AG09309 (cell line): ENCODE data around the gene PADI3.

Experiments
- DNase-seq: peaks from one replicate; pipeline ENCODE4 v3.0.0-alpha.2; 2010; ENCODE audit warnings: low read depth
- H3K4me3 ChIP-seq: 2 replicates; pipeline ENCODE4 v1.5.1; 2011; ENCODE audit warnings: mild to moderate bottlenecking, low read depth, low read length, moderate library complexity; ENCODE audit not compliant: control insufficient read depth
- TF ChIP-seq, protein P1 (sequence below): IDR thresholded peaks from 2 replicates; pipeline ENCODE4 v1.5.1; 2011; ENCODE audit warnings: mild to moderate bottlenecking, low read depth, low read length, inconsistent platforms; ENCODE audit not compliant: insufficient read depth, control insufficient read depth; ENCODE audit errors: missing control alignments

The PADI3 gene

DNA sequence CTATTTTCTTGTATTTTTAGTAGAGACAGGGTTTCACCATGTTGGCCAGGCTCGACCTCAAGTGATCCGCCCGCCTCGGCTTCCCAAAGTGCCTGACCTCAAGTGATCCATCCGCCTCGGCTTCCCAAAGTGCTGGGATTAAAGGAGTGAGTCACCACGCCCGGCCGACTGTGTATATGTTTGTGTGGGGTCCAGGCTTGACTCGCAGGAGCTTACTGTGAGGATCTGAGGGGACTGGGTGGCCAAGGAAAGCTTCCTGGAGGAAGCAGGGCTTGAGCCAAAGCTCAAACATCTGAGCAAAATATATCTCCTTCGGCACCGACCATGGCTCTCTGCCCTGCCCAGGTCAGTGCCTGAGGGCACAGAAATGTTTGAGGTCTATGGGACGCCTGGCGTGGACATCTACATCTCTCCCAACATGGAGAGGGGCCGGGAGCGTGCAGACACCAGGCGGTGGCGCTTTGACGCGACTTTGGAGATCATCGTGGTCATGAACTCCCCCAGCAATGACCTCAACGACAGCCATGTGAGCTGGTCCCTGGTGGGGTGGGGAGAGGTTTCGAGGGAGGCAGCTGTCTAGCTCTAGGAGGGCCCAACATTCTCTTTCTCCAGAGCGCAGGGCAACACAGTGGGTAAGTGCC is 10.5 kb downstream of the PADI3 start:
- TF ChIP-seq, protein P1, sequence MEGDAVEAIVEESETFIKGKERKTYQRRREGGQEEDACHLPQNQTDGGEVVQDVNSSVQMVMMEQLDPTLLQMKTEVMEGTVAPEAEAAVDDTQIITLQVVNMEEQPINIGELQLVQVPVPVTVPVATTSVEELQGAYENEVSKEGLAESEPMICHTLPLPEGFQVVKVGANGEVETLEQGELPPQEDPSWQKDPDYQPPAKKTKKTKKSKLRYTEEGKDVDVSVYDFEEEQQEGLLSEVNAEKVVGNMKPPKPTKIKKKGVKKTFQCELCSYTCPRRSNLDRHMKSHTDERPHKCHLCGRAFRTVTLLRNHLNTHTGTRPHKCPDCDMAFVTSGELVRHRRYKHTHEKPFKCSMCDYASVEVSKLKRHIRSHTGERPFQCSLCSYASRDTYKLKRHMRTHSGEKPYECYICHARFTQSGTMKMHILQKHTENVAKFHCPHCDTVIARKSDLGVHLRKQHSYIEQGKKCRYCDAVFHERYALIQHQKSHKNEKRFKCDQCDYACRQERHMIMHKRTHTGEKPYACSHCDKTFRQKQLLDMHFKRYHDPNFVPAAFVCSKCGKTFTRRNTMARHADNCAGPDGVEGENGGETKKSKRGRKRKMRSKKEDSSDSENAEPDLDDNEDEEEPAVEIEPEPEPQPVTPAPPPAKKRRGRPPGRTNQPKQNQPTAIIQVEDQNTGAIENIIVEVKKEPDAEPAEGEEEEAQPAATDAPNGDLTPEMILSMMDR: no peak
- no peak overlapping the region for H3K4me3 ChIP-seq
- no peak for DNase-seq

DNA sequence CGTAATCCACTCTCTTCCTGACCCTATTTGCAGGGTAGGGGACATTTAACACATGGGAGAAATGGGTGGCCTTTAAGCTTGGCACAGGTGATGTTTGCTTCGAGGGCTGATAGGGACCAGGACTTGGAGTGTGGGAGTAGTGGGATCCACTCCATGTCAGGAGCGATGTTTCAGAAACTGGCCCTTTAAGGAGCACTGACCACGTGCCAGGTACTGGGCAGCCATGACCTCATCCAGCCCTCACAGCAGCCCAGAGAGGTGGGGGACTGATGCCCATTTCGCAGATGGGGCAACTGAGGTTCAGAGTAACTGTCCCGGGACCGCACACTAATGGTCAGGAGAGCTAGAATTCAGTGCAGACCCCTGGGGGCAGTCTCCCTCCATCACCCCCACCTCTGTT is 11.4 kb downstream of the PADI3 start:
- TF ChIP-seq, protein P1: no peak
- DNase-seq: no peak
- H3K4me3 ChIP-seq: no peak overlapping the region

DNA sequence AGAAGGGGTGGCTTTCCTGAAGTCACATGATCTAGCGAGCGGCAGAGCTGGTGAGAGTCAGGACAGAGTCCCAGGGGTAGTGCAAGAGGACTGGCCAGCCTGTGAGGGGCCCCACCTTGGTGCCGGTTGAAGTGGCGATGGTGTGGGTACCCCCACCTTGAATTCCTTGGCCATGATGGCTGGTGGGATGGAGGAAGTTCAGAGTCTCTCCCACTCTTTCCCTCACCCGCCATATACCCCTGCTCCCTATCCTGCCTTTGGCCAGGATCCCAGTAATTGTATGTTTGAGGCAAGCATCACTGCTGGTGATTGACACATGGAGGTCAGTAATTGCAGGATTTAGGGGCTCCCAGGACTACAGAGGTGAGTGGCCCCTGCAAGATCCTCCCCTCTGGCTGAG is 11.8 kb downstream of the PADI3 start:
- no peak for DNase-seq
- TF ChIP-seq, protein P1: no peak

DNA sequence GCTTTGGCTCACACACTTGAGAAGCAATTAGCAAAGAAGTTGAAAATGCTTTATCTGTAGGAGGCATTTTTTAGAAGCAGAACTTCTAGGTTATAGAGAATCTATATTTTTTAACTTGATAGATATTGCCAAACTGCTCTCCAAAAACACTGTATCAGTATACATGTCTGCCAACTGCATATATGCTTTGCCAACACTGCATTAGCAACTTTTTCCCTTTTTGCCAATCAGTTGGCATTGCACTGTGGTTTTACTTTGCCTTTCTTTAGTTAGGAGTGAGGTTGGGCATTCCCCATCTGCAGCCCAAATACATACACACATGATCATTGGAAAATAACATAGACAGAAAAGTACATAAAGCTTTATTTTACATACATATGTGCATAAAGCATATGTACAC is 15.0 kb downstream of the PADI3 start:
- no peak overlapping the region for H3K4me3 ChIP-seq
- TF ChIP-seq, protein P1: no peak
- DNase-seq: no peak

More for the DNA sequence above, 11.8 kb downstream of the PADI3 start:
- no peak overlapping the region for H3K4me3 ChIP-seq

DNA sequence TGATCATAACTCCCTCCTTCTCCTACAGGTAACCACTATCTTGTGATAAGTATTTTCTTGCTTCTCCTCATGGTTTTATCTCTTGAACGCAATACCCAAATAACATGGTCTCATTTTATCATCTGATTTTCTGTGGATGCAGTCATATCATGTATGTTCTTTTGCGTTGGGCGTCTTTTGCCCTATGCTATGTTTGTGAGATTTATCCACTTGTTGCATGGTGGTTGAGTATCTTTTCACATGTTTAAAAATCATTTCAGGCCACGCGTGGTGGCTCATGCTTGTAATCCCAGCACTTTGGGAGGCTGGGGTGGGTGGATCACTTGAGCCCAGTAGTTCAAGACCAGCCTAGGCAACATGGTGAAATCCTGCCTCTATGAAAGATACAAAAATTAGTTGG is 15.6 kb downstream of the PADI3 start:
- no peak for DNase-seq
- TF ChIP-seq, protein P1: no peak
- no peak overlapping the region for H3K4me3 ChIP-seq

DNA sequence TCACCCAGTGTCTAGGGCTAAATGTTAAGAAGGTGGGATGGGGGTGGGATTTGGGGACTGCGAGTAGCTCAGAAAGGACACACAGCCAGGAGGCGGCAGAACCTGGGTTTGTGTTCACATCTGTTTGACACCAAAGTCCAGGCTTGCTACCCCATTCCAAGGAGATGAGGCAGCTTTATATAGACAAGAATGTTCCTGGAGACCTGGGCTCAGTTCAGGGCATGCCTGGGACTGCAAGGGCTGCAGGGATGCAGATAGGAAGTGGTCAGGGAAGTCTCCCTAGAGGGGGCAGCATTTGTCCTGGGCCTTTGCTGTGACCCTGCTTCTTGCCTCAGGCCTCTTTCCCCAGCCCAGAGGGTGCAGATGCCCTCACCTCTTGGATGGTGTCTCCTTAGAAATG is 16.3 kb downstream of the PADI3 start:
- no peak overlapping the region for H3K4me3 ChIP-seq
- no peak for DNase-seq
- TF ChIP-seq, protein P1: peak; percentile 1
